Cardiac fibroblast (primary cell): ENCODE data around the gene PTPN4.

Source experiments
- DNase-seq, 2 donors: peaks; one replicate each; pipeline versions ENCODE4 v3.0.0 to v3.0.0-alpha.2; 2010; ENCODE audit warnings: low read depth in 2 of 2
- H3K4me3 ChIP-seq, 2 donors: replicated peaks in 1 of 2; 1 replicate in 1 of 2; 2 replicates in 1 of 2; pipeline ENCODE4 v1.5.1; 2011; ENCODE audit warnings: low read depth in 2 of 2, low read length in 2 of 2, mild to moderate bottlenecking in 2 of 2, moderate library complexity in 1 of 2
- TF ChIP-seq, protein P1 (sequence below): IDR thresholded peaks from one replicate; pipeline ENCODE4 v1.5.1; 2011; ENCODE audit warnings: low read depth, mild to moderate bottlenecking, low read length, inconsistent platforms

Gene PTPN4

DNA sequence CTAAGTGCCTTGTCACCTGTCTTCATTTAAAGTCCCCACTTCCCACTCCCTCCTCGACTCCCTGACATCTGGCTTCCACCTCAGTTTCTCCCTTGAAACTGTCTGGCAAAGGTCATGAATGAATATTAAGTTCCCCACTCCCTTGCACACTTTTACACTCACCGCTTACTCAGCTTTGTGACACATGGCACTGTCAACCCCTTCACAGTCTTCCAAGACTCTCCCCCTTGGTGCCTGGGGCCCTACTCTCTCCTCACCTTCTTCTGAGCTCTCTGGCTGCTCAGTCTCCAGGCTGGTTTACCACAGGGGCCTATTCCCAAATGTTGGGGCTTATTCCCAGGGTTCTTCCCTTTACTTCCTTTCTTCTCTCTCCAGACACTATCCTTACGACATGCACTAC, 17.9 kb upstream of the PTPN4 start:
- no peak overlapping the region for H3K4me3 ChIP-seq
- no peak for DNase-seq
- TF ChIP-seq, protein P1, sequence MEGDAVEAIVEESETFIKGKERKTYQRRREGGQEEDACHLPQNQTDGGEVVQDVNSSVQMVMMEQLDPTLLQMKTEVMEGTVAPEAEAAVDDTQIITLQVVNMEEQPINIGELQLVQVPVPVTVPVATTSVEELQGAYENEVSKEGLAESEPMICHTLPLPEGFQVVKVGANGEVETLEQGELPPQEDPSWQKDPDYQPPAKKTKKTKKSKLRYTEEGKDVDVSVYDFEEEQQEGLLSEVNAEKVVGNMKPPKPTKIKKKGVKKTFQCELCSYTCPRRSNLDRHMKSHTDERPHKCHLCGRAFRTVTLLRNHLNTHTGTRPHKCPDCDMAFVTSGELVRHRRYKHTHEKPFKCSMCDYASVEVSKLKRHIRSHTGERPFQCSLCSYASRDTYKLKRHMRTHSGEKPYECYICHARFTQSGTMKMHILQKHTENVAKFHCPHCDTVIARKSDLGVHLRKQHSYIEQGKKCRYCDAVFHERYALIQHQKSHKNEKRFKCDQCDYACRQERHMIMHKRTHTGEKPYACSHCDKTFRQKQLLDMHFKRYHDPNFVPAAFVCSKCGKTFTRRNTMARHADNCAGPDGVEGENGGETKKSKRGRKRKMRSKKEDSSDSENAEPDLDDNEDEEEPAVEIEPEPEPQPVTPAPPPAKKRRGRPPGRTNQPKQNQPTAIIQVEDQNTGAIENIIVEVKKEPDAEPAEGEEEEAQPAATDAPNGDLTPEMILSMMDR: no peak

DNA sequence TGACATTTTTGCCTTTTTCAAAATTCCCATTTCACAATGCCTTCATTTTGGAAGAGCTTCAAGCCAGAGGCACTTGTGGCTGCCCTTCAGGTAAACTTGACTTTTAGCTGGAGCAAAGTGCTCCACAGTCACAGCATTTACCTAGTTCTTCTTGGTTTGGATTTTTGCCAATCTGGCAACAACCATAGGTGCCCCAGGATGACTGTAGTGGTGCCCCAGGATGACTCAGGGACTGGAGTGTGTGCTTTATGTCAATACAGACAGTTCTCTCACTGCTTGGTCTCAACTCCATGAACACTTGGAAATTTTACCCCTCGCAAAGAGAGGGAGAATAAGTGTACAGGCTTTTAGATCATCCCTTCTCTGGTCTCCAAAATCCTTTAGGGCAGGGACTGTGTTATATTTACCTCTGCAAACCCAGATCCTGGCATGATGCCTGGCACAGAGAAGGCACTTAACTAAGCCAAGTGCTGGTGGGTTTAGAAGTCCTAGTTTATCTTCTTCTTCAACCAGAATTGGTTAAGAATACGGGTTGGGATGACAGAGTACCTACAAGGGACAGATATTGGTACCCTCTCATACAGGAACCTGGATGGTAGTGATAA, 15.3 kb upstream of the PTPN4 start:
- TF ChIP-seq, protein P1: no peak
- H3K4me3 ChIP-seq: no peak overlapping the region
- peak; percentile 34 to 36 for DNase-seq

DNA sequence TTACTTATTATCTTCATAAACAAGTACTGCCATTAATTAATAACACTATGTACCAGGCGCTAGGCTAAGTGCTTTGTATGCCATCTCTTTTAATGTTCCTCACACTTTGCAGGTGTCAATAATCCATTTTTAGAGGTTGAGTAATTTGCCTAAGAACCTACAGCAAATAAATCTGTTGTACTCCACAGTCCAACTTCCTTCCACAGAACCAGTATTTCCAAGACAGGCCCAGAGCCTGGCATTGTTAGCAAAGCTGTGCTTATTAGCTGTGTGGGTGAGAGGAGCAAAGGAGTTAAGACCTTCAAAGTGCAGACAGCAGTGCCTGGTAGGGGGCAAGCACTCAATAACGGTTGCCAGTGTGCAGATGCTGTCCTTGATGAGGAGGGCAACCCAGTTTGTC, 14.2 kb upstream of the PTPN4 start:
- TF ChIP-seq, protein P1: no peak
- H3K4me3 ChIP-seq: no peak overlapping the region
- no peak for DNase-seq

DNA sequence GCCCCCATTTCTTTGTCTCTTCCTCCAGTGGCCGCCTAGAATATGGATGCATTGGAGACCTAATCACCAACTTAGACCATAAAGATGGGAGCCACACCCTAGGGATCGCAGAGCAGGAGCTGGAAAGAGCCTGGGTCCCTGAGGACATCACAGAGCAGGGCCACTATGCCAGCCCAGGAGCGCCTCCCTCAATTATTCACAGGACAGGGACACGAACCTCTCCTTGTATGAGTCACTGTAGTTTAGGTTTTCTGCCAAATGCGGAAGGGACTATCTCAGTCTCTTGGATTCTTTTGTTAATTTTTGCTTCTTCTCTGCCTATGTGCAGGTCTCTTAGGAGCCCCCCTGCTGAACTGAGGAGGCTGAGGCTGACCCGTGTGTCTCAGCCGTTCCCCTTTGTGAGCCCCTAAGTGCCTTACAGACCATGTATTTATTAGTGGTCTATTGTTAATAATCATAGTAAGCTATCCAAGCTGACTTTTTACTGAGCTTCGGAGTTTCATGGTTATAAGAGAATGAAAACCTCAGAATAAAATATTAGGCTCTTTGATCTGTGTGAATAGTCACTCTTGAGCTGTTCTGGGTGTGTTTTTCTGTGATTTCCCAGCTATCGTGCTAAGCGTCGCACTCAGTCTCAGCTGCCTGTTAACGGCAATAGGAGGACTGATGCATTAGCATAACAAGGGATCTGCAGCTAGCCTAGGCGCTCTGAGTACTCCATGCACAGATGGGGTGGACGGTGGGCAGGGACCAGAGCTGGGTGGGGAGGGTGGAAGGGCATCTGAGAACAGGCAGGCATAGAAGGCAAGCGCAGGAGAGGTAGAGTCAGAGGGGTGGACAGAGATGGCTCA, 12.7 kb upstream of the PTPN4 start:
- peak in 1 of 2 donors; percentile 53 for DNase-seq

DNA sequence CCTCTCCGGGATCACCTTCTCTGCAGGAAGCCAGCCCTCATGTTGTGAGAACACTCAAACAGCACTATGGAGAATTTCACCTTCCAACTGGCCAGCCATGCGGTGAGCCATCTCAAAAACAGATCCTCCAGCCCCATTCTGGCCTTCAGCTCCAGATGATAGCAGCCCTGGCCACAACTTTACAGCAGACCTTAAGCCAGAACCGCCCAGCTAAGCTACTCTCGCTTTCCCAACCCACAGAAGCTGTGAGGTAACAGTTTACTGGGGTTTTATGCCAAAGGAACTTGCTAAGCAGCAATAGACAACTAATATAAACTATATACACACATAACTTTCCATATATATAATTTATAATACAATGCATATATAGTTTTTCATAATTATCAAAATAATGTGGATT, 11.6 kb upstream of the PTPN4 start:
- peak; percentile 26 to 33 for DNase-seq

More for the DNA sequence above, 12.7 kb upstream of the PTPN4 start:
- TF ChIP-seq, protein P1: no peak
- H3K4me3 ChIP-seq: no peak overlapping the region

DNA sequence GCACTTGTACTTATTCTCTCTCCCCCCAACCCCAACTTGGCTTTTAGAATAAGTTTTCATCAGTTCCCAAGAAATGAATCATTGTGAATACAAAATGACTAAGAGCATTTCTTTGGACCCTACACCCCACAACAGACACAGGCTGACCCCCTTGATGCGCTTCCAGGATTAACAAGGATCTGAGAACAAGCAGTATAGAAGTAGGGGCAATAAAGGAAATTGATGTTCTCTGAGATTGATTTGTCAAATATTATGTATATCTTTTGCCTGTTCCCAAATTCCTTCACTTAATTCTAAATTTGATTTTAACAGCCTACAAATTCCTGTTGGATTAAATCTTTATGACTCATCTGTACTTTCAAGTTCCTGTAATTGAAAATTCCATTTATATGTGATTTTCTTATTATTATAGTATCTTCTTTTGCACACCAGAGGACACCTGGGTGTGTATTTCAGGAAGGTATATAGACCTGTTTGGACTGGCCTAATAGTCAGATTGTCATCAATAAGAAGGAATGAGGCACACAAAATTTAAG, 10.2 kb upstream of the PTPN4 start:
- TF ChIP-seq, protein P1: no peak
- peak in 1 of 2 donors; percentile 63 for DNase-seq
- no peak overlapping the region for H3K4me3 ChIP-seq

More for the DNA sequence above, 11.6 kb upstream of the PTPN4 start:
- TF ChIP-seq, protein P1: no peak
- H3K4me3 ChIP-seq: no peak overlapping the region
